Activated CD4-positive, alpha-beta T cell treated with anti-CD3 and anti-CD28 coated beads, Interleukin-2, amount 10 ng/mL, durations not matched to agents 24 days and 14 days (primary cell): Measurements from ENCODE around the gene CWC25. TPM values are rescaled to one million over a fixed set of nuclear protein-coding genes. Genes with fewer than 3 reads are reported as not detected.
A peak's percentile ranks its signal among the peaks of the same experiment; 100 is the strongest.
"Not testable (repeated sequence)": the region's sequence is repeated elsewhere in the genome, so short reads cannot be mapped to it uniquely, and the experiment has no call there.

Source experiments
- DNase-seq: peaks from one replicate; pipeline ENCODE4 v3.0.0; 2022
- H3K27ac Mint-ChIP-seq: one replicate; pipeline ENCODE4 v1.8.0; 2022; ENCODE audit warnings: mild to moderate bottlenecking, mixed read lengths
- H3K27me3 Mint-ChIP-seq: one replicate; pipeline ENCODE4 v1.8.0; 2022; ENCODE audit warnings: mixed read lengths
- H3K36me3 Mint-ChIP-seq: one replicate; pipeline ENCODE4 v1.8.0; 2022; ENCODE audit warnings: low read depth, mild to moderate bottlenecking, mixed read lengths
- H3K4me1 Mint-ChIP-seq: one replicate; pipeline ENCODE4 v1.8.0; 2021; ENCODE audit warnings: mixed read lengths
- H3K4me3 Mint-ChIP-seq: one replicate; pipeline ENCODE4 v1.8.0; 2022; ENCODE audit warnings: mild to moderate bottlenecking, moderate library complexity, mixed read lengths
- H3K9me3 Mint-ChIP-seq: one replicate; pipeline ENCODE4 v1.8.0; 2021; ENCODE audit warnings: mixed read lengths
- intact Hi-C: fragments of 100-400 bp; cut with micrococcal nuclease; formaldehyde crosslinking; loops from one replicate; pipeline ENCODE4 v1.15.1; 2023
- total RNA-seq: library from RNA; stranded (reverse); gene quantifications from 2 replicates; pipeline ENCODE4 v1.2.3, GENCODE V29; 2022

The CWC25 gene
- total RNA-seq, 1 donor from 2014 or later, result 32.1 TPM

DNA sequence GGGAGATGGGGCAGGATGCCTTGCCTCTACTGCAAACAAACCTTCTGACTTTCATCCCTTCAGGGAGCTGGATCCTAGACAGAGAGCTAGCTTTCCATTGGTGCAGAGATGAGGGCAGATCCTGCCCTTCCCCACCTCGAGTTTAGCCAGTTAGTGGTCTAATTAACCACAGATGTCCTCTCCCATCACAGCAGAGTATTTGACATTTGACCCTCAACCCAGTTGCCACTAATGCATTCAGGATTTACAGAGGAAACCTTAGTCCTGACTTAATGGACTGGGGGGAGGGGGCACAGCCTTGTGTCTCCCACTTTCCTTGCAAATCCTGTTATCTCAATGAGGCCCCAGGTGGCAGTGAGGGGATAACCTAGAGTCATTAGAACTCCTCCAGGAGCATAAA lies 35.9 kb downstream of the CWC25 start:
- DNase-seq, result no peak
- H3K4me1 Mint-ChIP-seq, result peaks cover 8% of the 10 kb centered on the region
- H3K9me3 Mint-ChIP-seq, result no peaks in the 10 kb centered on the region
- no peak overlapping the region for H3K4me3 Mint-ChIP-seq
- intact Hi-C loops, result no loop called here
- H3K36me3 Mint-ChIP-seq, result peaks cover 29% of the 10 kb centered on the region
- H3K27me3 Mint-ChIP-seq, result no peaks in the 10 kb centered on the region
- no peak overlapping the region for H3K27ac Mint-ChIP-seq

DNA sequence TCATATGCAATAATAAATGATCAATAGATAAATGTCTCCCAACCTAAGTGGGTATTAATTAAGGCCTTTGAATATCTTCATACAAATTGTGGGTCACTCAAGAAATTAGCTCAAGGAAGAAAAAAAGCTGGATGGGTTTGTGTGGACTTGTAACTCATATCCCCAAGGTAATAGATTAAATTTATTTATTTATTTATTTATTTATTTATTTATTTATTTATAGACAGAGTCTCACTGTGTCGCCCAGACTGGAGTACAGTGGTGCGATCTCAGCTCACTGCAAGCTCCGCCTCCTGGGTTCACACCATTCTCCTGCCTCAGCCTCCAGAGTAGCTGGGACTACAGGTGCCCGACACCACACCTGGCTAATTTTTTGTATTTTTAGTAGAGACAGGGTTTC lies 37.1 kb downstream of the CWC25 start:
- H3K9me3 Mint-ChIP-seq, H3K27ac Mint-ChIP-seq, H3K4me3 Mint-ChIP-seq, intact Hi-C loops, DNase-seq, H3K27me3 Mint-ChIP-seq, H3K4me1 Mint-ChIP-seq: not testable (repeated sequence)
- H3K36me3 Mint-ChIP-seq, result peaks cover 29% of the 10 kb centered on the region

DNA sequence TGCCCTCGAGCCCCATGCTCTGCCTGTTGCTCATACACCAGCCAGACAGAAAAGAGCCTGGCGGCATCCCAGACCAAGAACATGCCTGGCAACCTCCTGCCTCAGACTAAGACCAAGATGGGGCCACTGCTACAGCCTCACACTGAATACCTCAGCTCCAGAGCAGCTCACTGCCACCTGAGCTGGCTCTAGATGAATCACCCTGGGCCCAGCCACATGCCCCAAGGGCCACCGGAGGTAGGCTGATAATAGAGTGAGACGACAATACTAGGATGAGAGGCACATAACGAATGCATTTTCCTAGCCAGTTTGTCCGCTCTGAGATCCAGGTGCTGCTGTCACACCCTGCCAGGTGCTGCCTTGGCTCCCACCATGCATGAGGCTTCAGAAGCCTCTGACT lies 38.7 kb downstream of the CWC25 start:
- no peak overlapping the region for H3K4me3 Mint-ChIP-seq
- no peaks in the 10 kb centered on the region for H3K9me3 Mint-ChIP-seq
- DNase-seq, result no peak
- no peak overlapping the region for H3K27ac Mint-ChIP-seq
- H3K36me3 Mint-ChIP-seq, result peaks cover 34% of the 10 kb centered on the region
- H3K4me1 Mint-ChIP-seq, result peaks cover 6% of the 10 kb centered on the region
- intact Hi-C loops, result no loop called here
- no peaks in the 10 kb centered on the region for H3K27me3 Mint-ChIP-seq

DNA sequence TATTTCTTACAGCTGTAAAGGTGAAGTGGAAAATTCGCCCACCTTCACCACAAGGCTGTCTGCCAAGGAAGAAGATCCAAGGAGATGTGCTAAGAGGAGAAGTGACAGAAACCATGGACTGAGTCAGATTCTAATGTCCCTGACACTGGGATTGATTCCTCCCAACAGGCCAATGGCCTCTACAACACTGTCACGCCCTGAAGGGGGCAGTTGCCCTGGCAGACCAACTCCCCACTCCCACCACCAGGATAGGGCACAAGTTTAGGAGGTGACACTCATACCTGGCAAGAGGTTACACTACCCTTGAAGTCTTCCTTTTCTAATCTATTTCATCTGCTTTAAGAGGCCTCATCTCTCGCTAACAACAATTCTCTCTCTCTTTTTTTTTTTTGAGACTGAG lies 41.9 kb downstream of the CWC25 start:
- intact Hi-C loops, result no loop called here
- no peaks in the 10 kb centered on the region for H3K9me3 Mint-ChIP-seq
- no peak for DNase-seq
- peaks cover 3% of the 10 kb centered on the region for H3K4me1 Mint-ChIP-seq
- H3K36me3 Mint-ChIP-seq, result peaks cover 56% of the 10 kb centered on the region
- no peak overlapping the region for H3K27ac Mint-ChIP-seq
- no peaks in the 10 kb centered on the region for H3K27me3 Mint-ChIP-seq
- no peak overlapping the region for H3K4me3 Mint-ChIP-seq

DNA sequence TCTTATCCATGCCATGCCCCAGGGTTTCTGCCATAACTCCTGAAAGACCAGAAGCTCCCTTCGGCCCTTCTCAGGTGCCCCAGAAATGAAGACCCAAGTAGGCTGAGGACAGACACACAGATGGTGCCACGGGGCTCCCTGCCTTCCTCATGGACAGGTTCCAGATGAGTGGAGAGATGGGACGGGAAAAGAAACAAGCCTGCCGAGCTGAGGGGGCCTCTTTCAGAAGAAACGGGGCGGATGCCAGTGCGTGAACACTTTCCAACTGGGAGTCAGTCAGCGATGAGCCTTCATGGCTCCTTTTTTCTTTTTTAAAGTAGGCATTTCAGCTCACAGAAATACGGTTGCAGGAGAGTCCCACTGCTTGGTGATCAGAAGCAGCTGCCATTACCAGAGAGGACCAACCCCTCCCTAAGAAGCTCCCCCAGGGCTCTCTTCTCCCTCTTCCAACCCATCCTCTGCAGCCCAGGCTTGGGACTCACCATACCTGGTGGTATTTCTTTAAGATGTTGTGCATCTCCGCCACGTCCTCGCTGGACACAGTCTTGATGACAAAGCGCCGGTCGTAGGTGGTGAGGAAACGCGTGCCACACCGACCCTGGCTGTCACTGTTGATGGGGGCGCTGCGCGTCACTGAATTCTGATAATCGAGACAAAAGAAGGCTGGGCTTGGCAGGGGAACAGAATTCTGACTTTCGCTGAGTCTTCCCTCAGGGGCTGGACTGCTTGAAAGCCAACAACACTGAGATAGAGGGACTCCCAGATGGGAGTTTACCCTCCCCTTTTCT lies 45.0 kb downstream of the CWC25 start:
- DNase-seq, result no peak
- Mint-ChIP-seq H3K9me3 (no peaks in the 10 kb centered on the region), H3K27me3 (no peaks in the 10 kb centered on the region), H3K36me3 (peaks cover 56% of the 10 kb centered on the region), H3K27ac (peak overlapping the region; percentile 36), H3K4me1 (no peaks in the 10 kb centered on the region), H3K4me3 (no peak overlapping the region)
- intact Hi-C loops, result no loop called here

DNA sequence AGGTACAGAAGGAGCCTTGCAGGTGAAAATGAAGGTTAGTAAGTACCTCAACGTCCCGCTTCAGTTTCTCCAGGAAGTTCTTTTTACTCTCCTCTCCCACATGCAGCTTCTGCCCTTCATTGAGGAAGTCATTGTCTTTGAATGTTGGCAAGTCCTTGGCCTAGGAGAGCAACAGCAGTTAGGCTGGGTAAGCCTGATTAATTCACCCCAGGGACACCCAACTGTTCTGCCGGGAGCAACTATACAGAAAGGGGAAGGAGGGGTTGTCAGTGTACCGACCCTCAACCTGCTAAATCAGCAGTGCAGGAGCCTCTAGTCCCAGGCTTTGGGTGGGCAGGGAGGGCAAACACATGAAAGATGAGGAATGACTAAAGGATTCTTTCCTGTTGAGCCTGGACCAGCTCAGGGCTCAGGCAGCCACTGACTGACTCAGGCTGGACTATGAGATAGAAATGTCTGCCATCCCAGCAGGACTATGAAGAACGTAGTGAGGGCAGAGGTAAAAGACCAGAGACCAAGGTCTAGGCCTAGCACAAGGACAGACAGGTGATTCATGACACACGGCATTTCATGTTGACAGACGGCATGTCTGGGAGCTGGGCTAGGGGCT lies 47.4 kb downstream of the CWC25 start:
- Mint-ChIP-seq H3K9me3 (no peaks in the 10 kb centered on the region), H3K27ac (no peak overlapping the region), H3K27me3 (no peaks in the 10 kb centered on the region), H3K4me3 (no peak overlapping the region), H3K4me1 (no peaks in the 10 kb centered on the region), H3K36me3 (peaks cover 57% of the 10 kb centered on the region)
- DNase-seq, result no peak
- intact Hi-C loops, result no loop called here

DNA sequence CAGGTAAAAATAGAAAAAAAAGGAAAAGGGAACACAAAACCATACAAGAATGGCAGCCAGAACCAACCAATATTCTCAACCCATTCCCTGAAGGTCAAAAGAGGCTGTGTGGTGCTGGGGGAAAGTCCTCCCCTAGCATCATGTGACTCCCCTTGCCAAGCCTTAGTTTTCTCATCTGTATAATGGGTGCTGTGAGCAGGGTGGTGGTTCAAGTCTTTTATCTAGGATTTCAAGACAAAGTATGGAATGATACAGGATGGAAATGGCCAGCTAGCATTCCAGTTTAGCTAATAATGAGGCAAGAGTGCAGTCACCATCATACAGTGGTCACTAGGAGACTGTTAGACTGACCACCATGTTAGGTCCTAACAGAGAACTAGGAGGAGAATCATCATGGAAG lies 51.9 kb downstream of the CWC25 start:
- peaks cover 56% of the 10 kb centered on the region for H3K36me3 Mint-ChIP-seq
- DNase-seq, result no peak

DNA sequence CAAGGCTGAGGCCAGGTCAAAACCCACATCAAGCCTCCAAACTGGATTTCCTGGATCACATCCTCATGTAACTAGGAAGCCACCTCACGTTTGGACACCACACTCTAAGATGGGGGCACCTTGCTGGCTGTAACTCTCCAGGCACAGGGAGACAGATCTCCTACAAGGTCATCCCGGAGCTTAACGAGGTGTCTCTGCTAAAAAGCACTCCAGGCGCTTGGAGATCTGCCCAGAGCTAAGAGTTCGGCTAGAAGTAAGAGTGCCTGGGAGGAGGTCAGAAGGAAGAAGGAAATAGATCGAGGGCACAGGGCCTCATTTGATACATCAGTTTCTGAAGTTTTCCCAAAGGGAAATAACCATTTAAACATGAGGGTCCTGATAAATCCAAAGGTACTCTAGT lies 56.7 kb downstream of the CWC25 start:
- Mint-ChIP-seq H3K4me3 (no peak overlapping the region), H3K9me3 (no peaks in the 10 kb centered on the region), H3K27ac (no peak overlapping the region), H3K4me1 (peaks cover 2% of the 10 kb centered on the region), H3K36me3 (peaks cover 73% of the 10 kb centered on the region), H3K27me3 (no peaks in the 10 kb centered on the region)
- intact Hi-C loops, result no loop called here
- no peak for DNase-seq

More for the DNA sequence above, 51.9 kb downstream of the CWC25 start:
- H3K9me3 Mint-ChIP-seq, result no peaks in the 10 kb centered on the region
- no peaks in the 10 kb centered on the region for H3K4me1 Mint-ChIP-seq
- intact Hi-C loops, result no loop called here
- H3K4me3 Mint-ChIP-seq, result no peak overlapping the region
- no peaks in the 10 kb centered on the region for H3K27me3 Mint-ChIP-seq
- H3K27ac Mint-ChIP-seq, result no peak overlapping the region

DNA sequence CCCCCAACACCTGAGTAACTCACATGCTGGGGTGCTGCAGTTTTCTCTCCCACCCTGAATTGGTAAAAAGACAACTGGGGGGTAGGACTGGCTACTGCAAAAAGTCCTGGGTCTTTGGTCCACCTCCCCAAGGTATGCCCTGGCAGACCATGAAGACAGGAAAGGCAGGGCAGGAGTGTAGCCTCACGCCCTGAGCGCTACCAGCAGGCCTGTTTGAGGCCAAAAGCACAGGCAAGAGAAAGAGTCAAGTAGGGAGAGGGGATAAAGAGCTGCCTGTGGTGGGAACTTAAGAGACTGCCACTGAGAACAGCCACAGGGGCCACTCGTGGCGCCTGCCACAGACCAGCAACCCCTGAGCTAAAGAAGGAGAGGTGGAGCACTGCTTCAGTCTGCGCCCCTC lies 58.8 kb downstream of the CWC25 start:
- Mint-ChIP-seq H3K27ac (no peak overlapping the region), H3K27me3 (no peaks in the 10 kb centered on the region), H3K4me1 (peaks cover 6% of the 10 kb centered on the region), H3K36me3 (peaks cover 72% of the 10 kb centered on the region), H3K4me3 (no peak overlapping the region), H3K9me3 (no peaks in the 10 kb centered on the region)
- intact Hi-C loops, result no loop called here
- no peak for DNase-seq

DNA sequence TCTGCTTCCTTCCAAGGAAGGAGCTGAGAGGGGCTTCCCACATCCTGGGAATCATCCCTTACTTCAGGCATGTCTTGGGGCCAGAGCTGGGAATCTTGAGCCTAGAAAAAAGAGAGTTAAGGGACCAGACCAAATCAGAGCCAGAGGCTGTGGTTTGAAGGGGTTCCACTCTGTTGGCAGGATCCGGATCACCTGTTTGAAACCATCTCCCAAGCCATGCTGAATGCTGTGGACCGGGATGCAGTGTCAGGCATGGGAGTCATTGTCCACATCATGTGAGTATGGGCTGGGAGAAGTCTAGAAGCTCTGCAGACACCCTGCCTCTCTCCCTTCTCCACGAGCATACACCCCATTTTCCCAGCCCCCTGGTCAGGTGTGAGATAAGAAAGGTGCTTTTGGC lies 62.9 kb downstream of the CWC25 start:
- no peaks in the 10 kb centered on the region for H3K9me3 Mint-ChIP-seq
- H3K27ac Mint-ChIP-seq, result no peak overlapping the region
- DNase-seq, result no peak

DNA sequence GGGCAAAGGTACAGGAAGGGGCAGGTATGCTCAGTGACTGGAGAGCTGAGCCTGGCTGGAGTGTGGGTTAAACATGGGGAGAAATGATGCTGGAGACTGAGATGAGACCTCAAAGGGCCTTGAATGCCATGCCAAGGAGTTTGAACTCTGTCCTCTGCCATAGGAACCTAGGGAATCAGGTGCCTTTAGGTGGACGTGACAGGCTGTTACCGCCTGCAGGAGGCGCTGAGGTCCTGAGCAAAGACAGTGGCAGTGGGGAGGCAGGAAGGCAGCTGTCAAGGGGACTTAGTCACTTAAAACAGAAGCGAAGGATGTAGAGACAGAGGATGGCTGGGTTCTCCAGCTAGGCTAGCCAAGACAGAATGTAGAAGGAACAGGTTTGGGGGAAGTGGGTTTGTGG lies 63.5 kb downstream of the CWC25 start:
- Mint-ChIP-seq H3K27ac (no peak overlapping the region), H3K36me3 (peaks cover 71% of the 10 kb centered on the region), H3K27me3 (no peaks in the 10 kb centered on the region), H3K4me1 (peaks cover 14% of the 10 kb centered on the region), H3K4me3 (no peak overlapping the region), H3K9me3 (no peaks in the 10 kb centered on the region)
- intact Hi-C loops, result no loop called here
- DNase-seq, result peak; percentile 80

More for the DNA sequence above, 62.9 kb downstream of the CWC25 start:
- Mint-ChIP-seq H3K4me1 (peaks cover 16% of the 10 kb centered on the region), H3K4me3 (no peak overlapping the region), H3K27me3 (no peaks in the 10 kb centered on the region), H3K36me3 (peaks cover 76% of the 10 kb centered on the region)
- intact Hi-C loops, result no loop called here

DNA sequence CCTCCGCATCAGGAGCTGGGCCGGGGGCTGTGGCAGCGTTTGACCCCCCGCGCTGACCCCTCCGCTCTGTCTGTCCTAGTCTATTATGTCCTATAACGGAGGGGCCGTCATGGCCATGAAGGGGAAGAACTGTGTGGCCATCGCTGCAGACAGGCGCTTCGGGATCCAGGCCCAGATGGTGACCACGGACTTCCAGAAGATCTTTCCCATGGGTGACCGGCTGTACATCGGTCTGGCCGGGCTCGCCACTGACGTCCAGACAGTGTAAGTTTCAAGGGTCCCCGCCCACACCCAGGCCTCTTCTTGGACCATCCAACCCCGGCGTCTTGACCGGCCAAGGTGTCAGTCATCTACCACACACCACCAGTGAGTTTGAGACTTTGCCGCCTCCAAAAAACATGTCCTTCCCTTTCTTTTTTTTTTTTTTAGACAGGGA lies 72.0 kb downstream of the CWC25 start:
- intact Hi-C loops, result loop anchor here (2.0 to 5.0 kb wide), 2 partner anchors 46 to 99 kb away; partner anchors contain the start of genes PIP4K2B and RPL23

DNA sequence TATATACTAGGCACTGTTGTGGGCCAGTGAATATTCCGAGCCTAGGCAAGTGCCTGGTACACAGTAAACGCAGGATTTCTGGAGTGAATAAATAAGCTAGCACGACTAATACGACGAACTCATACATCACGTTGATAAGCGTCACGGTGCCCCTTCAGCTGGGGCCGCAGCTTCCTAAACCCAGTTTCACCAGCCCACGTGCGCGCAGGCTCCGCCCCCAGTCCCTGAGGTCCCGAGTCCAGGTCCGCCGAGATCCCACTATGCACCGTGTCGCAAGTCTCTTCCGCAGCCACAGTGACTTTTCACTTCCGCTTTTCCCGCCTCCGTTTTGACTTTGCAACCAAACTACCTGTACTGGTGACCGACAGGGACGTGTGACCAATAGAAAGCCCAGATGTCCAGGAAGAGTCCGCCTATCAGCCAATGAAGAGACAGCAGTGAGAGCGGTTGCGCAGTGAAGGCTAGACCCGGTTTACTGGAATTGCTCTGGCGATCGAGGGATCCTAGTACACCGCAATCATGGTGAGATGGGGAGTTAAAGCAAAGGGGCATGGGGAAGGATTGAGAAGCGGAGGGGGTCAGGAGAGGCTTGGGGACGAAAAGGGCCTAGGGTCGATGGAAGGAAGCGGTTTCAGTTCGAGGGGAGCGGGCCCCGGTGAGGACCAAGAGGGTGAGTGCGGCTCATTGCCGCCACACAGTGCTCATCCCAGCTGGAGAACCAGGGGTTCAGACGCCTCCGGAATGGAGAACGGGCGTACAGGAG lies 72.6 kb downstream of the CWC25 start, which contains the start of gene PSMB3:
Gene PSMB3, plus strand, starts transcription at position 434 of the 763 bp plus-strand sequence. Its CDS starts 86 bp downstream, at position 520.
- Mint-ChIP-seq H3K27ac (peak within 1 kb of the TSS; percentile 98), H3K4me3 (peak within 1 kb of the TSS; percentile 99), H3K4me1 (peaks cover 39% of the 10 kb centered on the region), H3K9me3 (no peaks in the 10 kb centered on the region), H3K27me3 (peaks cover 27% of the 10 kb centered on the region), H3K36me3 (peaks cover 34% of the 10 kb centered on the region)
- intact Hi-C loops, result loop anchor here (1.0 to 5.0 kb wide), 7 partner anchors 46 to 402 kb away; partner anchors contain the start of genes CWC25, PIP4K2B and RPL23
- peak; percentile 99 for DNase-seq

More for the DNA sequence above, 72.0 kb downstream of the CWC25 start:
- peaks cover 37% of the 10 kb centered on the region for H3K36me3 Mint-ChIP-seq
- peak overlapping the region; percentile 99 for H3K4me3 Mint-ChIP-seq
- no peaks in the 10 kb centered on the region for H3K9me3 Mint-ChIP-seq
- DNase-seq, result no peak
- peaks cover 39% of the 10 kb centered on the region for H3K4me1 Mint-ChIP-seq
- H3K27ac Mint-ChIP-seq, result peak overlapping the region; percentile 98
- H3K27me3 Mint-ChIP-seq, result peaks cover 24% of the 10 kb centered on the region
